ENCODE measurements around the gene CRHBP.

- TF ChIP-seq CTCF (conservative IDR thresholded peaks at IDR 0.05; ENCODE audit: low read length), result no peak
- TF ChIP-seq EZH2phosphoT487 (IDR thresholded peaks at IDR 0.05; ENCODE audit: borderline replicate concordance), result no peak
Observed at GRCh38 chr5:77006124-77006523, 53.3 kb downstream of the CRHBP start.
